HPDE6-E6E7 (cell line): ENCODE results near the gene MXI1.

ENCODE experiments used
- DNase-seq: peaks from one replicate; pipeline ENCODE4 v3.0.0; 2011; ENCODE audit warnings: missing footprints; ENCODE audit errors: extremely low spot score

The MXI1 gene

DNA sequence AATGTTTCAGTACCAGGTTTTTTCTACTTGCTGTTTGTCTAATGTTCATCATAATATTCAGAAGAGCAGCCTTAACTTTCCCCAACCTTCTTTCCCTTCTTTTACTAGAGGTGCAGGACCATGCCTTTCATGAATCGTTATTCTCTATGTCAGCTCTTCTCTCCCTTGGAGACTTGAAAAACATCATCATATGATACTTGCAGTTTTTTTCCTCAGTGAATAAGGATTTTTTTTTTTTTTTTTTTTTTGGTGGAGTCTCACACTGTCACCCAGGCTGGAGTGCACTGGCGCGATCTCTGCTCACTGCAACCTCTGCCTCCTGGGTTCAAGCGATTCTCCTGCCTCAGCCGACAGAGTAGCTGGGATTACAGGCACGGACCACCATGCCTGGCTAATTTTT is 67.2 kb downstream of the MXI1 start:
- DNase-seq, result no peak

DNA sequence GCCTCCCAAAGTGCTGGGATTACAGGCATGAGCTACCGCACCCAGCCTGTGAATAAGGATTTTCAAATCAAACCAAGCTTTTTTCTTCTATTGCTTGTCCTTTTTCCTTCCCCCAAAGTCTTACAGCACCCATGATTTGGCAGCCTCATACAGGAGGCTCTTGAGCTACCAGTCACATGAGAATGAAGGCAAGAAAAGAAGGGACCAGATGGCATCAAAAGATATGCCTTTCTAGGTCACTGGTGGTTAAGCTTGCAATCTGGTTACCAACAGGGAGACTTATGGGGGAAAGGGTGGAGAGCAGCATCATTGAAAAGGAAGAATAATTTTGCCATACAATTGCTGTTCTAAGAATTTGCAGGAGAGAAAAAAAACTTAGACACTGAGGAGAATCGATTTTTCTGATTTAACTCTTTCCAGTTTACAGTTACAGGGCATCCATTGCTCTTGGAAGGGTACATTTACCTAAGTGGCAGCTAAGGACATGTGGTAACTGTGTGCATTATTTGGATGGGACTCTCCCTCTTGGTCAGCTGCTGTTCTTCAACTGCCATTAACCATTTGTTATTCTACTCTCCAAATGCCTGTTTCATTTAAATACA is 67.8 kb downstream of the MXI1 start:
- no peak for DNase-seq

DNA sequence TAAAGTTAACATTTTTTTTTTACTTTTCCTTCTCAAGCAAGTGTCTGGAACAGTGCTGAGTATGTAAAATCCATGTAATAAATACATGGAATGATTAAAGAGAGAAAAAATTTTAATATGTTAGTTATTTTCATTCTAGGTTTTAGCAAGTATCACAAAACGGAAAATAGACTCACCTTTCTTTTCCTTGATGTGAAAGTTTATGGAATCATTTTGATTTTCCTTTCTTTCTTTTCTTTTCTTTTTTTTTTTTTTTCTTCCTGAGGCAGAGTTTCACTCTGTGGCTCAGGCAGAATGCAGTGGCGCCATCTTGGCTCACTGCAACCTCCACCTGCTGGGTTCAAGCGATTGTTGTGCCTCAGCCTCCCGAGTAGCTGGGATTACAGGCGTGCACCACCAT is 69.2 kb downstream of the MXI1 start:
- DNase-seq, result no peak

DNA sequence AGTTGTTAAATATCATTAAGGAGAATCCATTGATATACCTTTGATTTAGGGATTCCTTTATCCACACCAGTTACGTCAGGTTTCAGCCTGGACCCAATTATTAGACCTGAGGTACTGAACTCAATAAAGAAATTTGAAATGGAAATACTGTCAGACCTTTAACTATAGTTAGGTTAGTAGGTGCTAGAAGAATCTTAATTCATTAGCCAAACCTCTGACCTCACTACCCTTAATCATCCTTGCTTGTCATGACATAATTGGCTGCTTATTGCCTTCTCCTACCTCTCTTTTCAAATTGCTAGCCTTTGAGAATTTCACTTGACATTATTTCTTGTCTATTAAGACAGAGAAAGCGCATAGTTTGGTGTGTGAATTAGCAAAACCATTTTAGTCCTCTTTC is 70.2 kb downstream of the MXI1 start:
- DNase-seq, result no peak

DNA sequence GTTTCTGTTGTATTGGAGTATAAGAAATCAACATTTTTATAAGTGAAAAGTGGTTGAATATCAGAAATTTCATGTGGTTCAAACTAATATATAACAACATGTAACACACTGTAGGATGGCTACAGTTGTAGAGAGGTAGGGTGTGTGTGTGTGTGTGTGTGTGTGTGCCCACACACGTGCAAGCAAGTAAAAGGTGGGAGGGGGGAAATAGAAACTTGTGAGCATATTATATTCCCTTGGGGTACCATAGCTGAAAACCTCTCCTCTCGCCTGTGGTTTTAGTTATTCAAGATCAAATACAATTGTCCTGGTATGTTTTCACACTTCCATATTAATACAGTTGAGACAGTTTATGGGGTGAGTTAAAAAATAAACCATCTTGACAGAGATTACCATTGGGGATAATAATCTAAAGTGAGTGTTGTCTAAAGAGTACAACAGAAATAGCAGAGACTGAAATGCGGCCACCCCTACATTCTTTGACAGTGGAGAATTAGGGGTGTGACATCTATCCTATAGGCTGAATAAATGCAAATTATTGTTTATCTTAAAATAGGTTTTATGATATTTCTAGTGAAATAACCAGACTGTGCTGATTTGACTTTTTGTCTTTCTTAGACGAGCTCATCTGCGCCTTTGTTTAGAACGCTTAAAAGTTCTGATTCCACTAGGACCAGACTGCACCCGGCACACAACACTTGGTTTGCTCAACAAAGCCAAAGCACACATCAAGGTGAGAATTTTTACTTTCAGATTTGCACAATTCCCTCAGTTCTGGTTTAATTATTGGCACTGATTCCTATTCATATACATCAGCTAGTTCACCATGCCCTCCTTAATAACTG is 71.4 kb downstream of the MXI1 start:
- no peak for DNase-seq

DNA sequence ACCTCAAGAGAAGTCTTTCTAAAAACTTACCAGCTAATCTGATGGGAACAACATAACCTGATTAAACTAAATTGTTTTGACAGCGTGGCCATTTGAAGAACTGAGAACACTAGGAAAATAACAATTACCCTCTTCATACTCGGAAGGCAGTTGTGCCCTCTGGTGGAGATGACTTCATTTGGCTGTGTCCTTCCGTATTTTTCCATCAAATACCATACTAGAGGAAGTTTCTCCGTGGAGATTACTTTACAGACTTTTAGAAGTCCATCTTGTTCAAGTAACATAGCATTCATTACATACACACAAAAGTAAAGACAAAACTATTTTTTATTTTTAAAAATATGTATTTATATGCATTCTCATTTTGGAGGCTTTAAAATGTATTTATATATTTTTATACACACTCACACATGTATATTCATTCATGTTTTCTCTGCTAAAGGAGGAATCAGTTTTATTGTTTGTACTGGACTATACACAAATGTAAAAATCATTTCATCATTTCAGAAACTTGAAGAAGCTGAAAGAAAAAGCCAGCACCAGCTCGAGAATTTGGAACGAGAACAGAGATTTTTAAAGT is 72.1 kb downstream of the MXI1 start:
- DNase-seq, result peak; percentile 23

DNA sequence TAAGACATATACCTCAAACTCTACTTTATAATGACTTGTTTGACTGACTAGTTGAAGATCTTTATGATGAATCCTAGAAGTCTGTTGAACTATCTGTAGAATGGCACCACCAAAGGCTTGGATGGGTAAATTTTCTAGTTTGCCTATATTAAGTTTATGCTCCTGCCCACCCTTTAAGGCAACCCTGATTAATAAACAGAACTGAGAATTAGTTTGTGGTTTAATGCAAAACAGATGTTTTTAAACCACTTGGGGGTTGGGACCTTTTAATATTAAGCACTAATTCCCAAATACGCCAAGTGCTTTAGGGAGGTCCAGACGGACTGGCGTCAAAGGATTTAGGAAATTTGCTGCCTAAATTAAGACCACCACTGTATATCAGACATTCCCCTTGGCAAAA is 76.9 kb downstream of the MXI1 start:
- no peak for DNase-seq

DNA sequence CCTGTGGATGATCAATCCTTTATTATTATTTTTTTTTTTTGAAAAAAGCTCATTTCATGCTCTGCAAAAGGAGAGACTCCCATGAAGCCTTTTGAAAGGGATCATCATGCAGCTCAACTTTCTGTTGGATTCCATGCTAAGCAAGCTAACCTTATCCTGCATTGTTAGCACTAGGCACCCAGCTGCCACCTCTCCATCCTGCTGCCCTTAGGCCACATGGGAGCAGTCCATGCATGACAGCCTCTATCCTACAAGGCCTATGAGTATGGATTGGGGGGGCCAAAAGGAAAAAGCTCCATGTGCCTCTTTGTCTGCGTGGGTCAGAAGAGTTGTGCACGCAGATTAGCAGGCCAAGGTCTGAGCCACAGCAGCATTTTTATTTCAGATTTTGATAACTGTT is 78.1 kb downstream of the MXI1 start:
- DNase-seq, result no peak

DNA sequence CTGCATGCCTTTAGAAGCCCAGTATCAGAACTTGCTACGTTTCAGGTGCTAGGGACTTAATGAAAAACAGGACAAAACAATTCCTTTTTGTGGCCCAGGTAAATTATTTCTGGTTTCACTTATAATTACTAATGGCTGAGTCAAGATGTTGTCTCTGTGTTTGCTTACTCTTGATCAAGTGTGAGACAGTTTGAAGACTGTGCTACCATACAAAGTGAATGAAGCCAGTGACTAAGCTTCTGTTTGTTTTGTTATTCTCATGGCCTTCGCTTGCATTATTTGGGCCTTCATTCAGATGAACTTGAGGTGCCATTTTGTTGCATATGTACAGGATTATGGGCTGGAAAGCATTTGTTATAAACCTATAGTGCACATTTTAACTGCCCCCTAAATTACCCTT is 79.4 kb downstream of the MXI1 start:
- DNase-seq, result peak; percentile 21

DNA sequence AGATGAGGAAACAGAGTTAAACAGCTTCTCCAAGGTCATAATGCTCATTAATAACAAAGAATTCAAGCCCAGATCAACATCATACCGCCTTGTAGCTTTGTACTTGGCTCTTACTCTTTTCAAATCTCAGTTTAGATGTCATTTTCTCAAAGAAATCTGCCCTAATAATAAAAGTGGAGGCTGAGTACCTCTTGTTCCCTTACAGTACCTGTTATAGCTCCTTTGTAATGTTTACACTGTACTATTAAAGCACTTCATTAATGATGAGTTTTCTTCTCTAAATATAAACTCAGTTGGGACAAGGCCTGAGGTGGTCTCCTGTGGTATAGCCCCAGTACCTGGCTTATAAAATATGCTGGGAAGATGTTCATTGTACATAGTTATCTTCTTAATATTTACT is 89.6 kb downstream of the MXI1 start:
- no peak for DNase-seq

DNA sequence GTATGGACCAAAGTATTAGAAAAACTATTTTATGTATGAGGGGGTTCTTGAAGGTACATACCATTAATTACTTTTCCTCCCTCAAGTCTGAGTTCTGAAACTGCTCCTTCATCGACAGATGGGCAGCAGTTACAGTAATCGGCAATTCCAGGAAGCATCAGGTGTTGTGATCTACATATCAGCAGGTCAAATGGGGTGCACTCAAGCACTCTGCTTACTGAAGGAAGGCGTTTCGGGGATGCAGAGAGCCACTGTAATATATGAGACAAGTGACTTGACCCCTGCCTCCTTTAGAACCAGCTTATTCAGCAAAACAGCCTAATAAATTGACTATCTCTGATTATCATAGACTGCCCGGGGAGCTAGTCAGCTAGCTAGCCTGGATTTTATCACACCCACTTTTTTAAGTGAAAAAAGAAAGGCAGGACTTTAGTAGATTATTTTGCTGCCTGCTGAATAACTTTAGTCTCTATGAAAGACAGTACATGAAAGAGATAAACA is 93.1 kb downstream of the MXI1 start:
- no peak for DNase-seq

DNA sequence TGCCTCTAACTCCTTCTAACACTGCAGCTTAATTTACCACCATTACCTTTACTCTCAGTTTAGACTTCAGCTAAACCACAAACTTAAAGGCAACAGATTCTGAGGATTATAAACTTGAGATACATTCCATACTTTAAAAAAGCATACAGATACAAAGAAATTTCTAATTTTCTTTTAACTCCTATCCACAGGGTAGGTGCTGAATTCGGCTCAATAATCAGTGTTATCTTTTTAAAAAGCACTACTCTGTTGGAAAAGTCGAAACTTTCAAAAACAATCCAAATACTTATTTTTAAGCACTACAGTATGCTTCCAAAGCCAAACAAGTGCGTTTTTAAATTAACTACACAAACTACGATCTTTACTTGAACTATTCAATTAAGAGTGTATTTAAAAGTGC is 96.3 kb downstream of the MXI1 start:
- DNase-seq, result no peak

DNA sequence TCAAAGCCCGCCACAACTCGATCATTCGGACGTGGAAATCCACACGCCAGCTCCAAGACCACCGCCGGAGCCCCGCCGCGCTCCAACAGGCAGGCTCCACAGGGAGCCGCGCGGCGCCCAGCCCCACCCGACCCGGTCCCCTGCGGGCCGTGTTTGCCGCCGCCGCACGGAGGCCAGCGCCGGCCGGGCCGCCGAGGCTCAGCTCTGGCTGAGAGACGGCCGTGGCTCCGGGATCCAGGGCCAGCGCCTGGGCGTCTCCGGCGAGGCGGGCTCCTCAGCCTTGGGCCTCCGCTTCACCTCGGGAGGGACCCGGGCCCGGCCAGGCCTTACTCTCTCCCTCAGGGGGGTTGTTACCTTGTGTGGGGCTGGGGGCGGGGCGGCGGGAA is 97.0 kb downstream of the MXI1 start:
- DNase-seq, result no peak

DNA sequence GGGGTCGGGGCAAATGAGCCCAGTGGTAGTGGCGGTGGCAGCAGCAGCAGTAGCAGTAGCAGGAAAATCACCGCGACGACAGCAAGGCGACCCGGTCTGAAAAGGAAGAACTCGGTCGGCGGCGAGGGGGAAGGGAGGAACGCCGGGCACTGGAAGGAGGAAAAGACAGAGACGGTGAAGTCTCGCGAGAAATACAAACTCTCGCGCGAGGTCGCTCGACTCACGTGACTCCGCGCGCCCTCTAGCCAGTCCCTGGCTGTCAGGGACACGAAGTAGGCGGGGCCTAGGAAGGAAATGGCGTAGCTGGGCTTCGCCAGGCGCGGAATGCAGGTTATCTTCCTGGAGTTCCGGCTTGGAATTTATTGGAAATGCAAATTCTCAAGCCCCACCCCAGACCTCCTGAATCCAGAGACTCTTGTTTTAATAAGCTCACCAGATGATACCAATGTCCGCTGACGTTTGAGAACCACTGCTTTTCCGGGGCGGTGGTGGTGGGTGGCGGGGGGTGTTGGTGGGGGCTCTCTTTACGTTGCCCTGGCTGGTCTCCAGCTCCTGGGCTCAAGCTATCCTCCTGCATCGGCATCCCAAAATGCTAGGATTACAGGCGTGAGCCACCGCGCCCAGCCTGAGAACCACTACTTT is 97.5 kb downstream of the MXI1 start, which contains the start of gene SMNDC1:
Gene SMNDC1 (minus strand): TSS at position 141 of the 642 bp plus-strand sequence. CDS start 1,333 bp downstream, outside the sequence.
- peak; percentile 88 for DNase-seq

DNA sequence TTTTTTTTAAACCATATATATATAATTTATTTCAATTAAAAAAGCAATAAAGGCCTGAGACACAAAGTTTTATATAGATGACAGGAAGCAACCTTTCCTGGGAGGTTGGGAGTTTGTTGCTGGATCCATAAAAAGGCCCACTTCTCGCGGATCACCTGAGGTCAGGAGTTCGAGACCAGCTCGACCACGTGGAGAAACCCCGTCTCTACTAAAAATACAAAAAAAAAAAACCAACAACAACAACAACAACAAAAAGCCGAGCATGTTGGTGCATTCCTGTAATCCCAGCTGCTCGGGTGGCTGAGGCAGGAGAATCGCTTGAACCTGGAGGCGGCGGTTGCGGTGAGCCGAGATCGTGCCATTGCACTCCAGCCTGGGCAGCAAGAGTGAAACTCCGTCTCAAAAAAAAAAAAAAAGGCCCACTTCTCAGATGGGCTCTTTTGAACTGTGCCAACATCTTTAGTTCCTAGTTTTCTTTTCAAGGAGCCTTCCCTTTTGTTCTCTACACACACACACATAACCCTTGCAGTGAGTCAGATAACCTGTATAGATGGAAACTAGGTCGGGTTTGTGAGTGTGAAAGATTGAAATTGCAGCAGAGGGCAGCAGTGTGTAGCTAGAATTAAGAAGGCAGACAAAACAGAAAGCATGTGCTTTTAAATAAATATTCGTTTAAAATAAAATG is 98.5 kb downstream of the MXI1 start:
- peak; percentile 66 for DNase-seq

DNA sequence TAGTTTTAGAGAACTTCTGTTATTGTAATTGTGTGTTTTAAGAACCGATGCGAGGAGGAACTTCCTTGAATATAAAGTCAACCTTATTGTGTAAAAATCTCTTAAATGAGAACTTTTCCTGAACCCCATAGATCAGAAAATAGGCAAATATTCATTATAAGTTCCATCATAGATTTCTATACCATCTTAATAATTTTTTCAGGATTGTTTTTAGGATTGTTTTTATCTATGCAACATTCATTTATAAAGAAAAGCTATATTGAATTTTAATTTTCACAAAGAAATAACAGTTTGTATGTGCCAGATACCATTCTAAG is 99.0 kb downstream of the MXI1 start:
- no peak for DNase-seq

DNA sequence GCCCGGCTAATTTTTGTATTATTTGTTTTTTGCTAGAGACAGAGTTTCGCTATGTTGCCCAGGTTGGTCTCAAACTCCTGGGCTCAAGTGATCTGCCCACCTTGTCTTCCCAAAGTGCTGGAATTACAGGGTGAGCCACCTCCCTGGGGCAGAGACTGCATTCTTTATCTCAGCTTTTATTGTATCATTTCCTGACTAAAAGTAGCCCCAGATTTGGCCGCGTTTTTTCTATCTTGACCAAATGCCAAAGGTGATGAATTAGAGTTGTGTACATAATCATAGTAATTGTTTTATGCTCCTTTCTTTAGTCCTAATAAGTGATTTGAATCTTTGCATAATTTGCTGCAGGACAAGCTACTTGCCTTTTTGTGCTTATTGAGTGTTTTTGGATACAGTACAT is 100.4 kb downstream of the MXI1 start:
- no peak for DNase-seq

DNA sequence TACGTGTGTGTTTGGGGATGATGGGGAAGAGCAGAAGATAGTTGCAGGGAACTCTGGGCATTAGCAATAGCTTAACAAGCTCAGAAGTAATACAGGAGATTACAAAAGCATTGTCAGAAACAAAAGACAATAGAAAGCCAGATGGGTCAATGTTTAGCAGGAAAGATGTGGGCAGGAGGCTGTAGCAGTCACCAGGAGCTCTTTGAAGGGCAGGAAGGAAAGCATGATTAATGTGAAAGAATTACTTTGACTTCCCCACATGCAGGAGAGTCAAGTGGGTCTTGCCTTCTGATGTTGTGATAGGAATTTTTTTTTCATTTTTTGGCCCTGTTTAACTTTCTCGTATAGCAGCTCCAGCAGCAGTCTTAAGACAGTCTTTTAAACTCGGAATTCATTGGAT is 103.3 kb downstream of the MXI1 start:
- no peak for DNase-seq

DNA sequence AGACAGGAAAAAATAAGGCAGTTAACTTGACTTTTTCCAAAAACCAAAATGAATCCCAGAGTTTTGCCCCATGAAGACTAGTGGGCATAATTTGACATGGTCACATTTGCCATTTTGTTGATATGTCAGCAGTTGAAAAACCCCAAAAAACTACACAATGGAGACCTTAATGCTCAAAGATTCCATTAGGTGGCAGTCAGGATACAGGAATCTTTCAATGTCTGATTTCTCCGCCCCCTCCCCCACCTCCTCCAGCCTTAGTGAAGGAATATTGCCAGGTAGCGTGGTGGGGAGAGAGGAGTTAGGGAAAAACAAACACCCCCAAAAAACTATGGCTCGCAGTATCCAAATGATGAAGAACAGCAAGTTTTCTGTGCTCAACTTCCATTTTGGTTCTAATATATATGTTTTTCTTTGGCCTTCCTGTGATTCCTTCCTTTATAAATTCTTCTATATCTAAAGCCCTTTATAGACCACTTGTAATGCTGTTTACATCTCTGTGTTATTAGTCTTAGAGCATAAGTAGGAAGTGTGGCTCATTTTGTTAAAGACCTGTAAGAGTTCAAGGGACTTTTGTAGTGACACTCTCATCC is 104.0 kb downstream of the MXI1 start:
- no peak for DNase-seq

DNA sequence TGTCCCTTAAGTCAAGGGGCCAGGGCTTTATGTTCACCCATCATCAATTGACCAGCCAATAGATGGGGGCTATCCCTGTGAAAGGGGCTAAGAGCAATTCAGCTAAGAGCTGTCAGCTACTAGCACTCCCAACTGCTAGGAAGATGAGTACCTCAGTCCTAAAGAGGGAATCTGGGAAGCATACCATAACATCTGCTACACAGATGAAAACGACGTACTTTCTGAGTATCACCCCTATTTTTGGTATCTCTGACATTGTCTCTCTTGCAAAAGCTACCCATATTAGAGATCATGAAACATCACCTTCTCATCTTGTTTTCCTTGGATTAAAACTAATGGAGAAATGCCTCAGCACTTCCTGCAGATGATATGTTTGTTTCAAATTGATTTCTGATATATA is 104.8 kb downstream of the MXI1 start:
- DNase-seq, result no peak

DNA sequence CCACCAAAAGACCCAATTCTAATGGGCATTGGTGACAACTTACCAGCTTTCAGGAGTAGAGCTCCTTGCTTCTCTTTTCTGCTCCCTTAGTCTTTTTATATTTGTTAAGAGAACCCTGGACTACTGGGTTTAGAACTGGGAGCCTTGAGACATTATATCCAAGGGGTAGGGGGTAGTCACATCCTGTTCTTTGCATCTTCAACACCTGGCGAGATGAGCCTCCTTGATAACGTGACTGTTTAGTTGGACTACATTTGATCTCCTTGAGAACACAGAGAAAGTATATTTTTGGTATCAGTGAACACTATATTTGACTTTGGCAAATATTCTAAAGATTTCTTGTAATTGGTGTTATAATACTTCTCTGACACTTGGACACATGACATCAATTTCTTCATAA is 106.3 kb downstream of the MXI1 start:
- no peak for DNase-seq
